Femur (tissue), 1 donor: ENCODE measurements around the gene CCDC12.

Experiments
- DNase-seq: peaks from one replicate; pipeline ENCODE4 v3.0.0-alpha.2; 2017

The CCDC12 gene

GRCh38 chr3:47007482-47008233, 31.1 kb upstream of the CCDC12 start:
- DNase-seq, result peak; percentile 24

- DNase-seq, result peak; percentile 17
Measured at GRCh38 chr3:47007001-47007400, 30.5 kb upstream of the CCDC12 start.

- no peak for DNase-seq
Measured at GRCh38 chr3:47006145-47006651, 29.7 kb upstream of the CCDC12 start.

- DNase-seq, result peak; percentile 20
Measured at GRCh38 chr3:47005212-47006144, 28.9 kb upstream of the CCDC12 start.

- DNase-seq, result no peak
Measured at GRCh38 chr3:47004369-47005211, 28.0 kb upstream of the CCDC12 start.

- no peak for DNase-seq
Measured at GRCh38 chr3:47003461-47004368, 27.2 kb upstream of the CCDC12 start.

GRCh38 chr3:47003056-47003410, 26.5 kb upstream of the CCDC12 start:
- DNase-seq, result no peak

- no peak for DNase-seq
Measured at GRCh38 chr3:47002171-47003055, 25.9 kb upstream of the CCDC12 start.

GRCh38 chr3:47001731-47002170, 25.2 kb upstream of the CCDC12 start:
- DNase-seq, result no peak

- no peak for DNase-seq
Measured at GRCh38 chr3:47000922-47001730, 24.6 kb upstream of the CCDC12 start.

GRCh38 chr3:47000198-47000815, 23.8 kb upstream of the CCDC12 start:
- no peak for DNase-seq

- no peak for DNase-seq
Measured at GRCh38 chr3:46999516-47000197, 23.1 kb upstream of the CCDC12 start.

- no peak for DNase-seq
Measured at GRCh38 chr3:46998852-46999515, 22.4 kb upstream of the CCDC12 start.

- peak; percentile 61 for DNase-seq
Measured at GRCh38 chr3:46998121-46998851, 21.7 kb upstream of the CCDC12 start.

GRCh38 chr3:46997453-46998091, 21.0 kb upstream of the CCDC12 start:
- DNase-seq, result no peak

GRCh38 chr3:46996689-46997452, 20.3 kb upstream of the CCDC12 start:
- DNase-seq, result no peak
